HG02943 (cell line): ENCODE data around the gene GPR153.

Experiments
- ATAC-seq: cut with Tn5 transposase; IDR thresholded peaks from one replicate; pipeline ENCODE4 v1.9.1; 2021; ENCODE audit warnings: mild to moderate bottlenecking, low read depth, moderate library complexity; ENCODE audit not compliant: unreplicated experiment

Gene GPR153

GRCh38 chr1:6271006-6271405 lies 10.1 kb upstream of the GPR153 start:
- ATAC-seq, result no peak

GRCh38 chr1:6270401-6270800 lies 9.5 kb upstream of the GPR153 start:
- no peak for ATAC-seq

GRCh38 chr1:6269720-6270400 lies 9.0 kb upstream of the GPR153 start:
- ATAC-seq, result no peak

- ATAC-seq, result no peak
Measured at GRCh38 chr1:6269296-6269695, 8.4 kb upstream of the GPR153 start.

- ATAC-seq, result no peak
Measured at GRCh38 chr1:6268415-6268814, 7.5 kb upstream of the GPR153 start.

- ATAC-seq, result no peak
Measured at GRCh38 chr1:6267686-6268322, 6.9 kb upstream of the GPR153 start.

GRCh38 chr1:6266641-6267040 lies 5.7 kb upstream of the GPR153 start:
- no peak for ATAC-seq

- no peak for ATAC-seq
Measured at GRCh38 chr1:6265151-6265550, 4.3 kb upstream of the GPR153 start.

- ATAC-seq, result no peak
Measured at GRCh38 chr1:6263716-6264115, 2.8 kb upstream of the GPR153 start.

GRCh38 chr1:6262555-6263420 lies 1.9 kb upstream of the GPR153 start:
- ATAC-seq, result no peak

GRCh38 chr1:6261615-6261995 lies 707 bp upstream of the GPR153 start:
- no peak for ATAC-seq

GRCh38 chr1:6260433-6260934 lies 414 bp downstream of the GPR153 start:
- ATAC-seq, result no peak

GRCh38 chr1:6259491-6260362 lies 1.2 kb downstream of the GPR153 start:
- ATAC-seq, result no peak

GRCh38 chr1:6258675-6259074 lies 2.2 kb downstream of the GPR153 start:
- ATAC-seq, result no peak

- no peak for ATAC-seq
Measured at GRCh38 chr1:6257541-6258069, 3.3 kb downstream of the GPR153 start.

- ATAC-seq, result no peak
Measured at GRCh38 chr1:6256645-6257044, 4.3 kb downstream of the GPR153 start.

- no peak for ATAC-seq
Measured at GRCh38 chr1:6254691-6255090, 6.2 kb downstream of the GPR153 start.

GRCh38 chr1:6253380-6253779 lies 7.5 kb downstream of the GPR153 start:
- no peak for ATAC-seq

GRCh38 chr1:6252374-6252710 lies 8.6 kb downstream of the GPR153 start:
- ATAC-seq, result no peak

- no peak for ATAC-seq
Measured at GRCh38 chr1:6251681-6252373, 9.1 kb downstream of the GPR153 start.
